Suppressor macrophage treated with lipopolysaccharide for 4 hours (primary cell): ENCODE results near the gene ETS1.

Experiments
- DNase-seq: peaks from one replicate; pipeline ENCODE4 v3.0.0-alpha.2; 2020

Gene ETS1

GRCh38 chr11:128618603-128619002 lies 31.2 kb upstream of the ETS1 start:
- DNase-seq: no peak

- no peak for DNase-seq
Observed at GRCh38 chr11:128616161-128616560, 28.8 kb upstream of the ETS1 start.

- DNase-seq: no peak
Observed at GRCh38 chr11:128615612-128616011, 28.3 kb upstream of the ETS1 start.

- no peak for DNase-seq
Observed at GRCh38 chr11:128615076-128615475, 27.7 kb upstream of the ETS1 start.

GRCh38 chr11:128614026-128614425 lies 26.7 kb upstream of the ETS1 start:
- no peak for DNase-seq

- DNase-seq: no peak
Observed at GRCh38 chr11:128613300-128613995, 26.1 kb upstream of the ETS1 start.

- no peak for DNase-seq
Observed at GRCh38 chr11:128610721-128611617, 23.6 kb upstream of the ETS1 start.

GRCh38 chr11:128609785-128610184 lies 22.4 kb upstream of the ETS1 start:
- no peak for DNase-seq

- no peak for DNase-seq
Observed at GRCh38 chr11:128608746-128609407, 21.5 kb upstream of the ETS1 start.

- no peak for DNase-seq
Observed at GRCh38 chr11:128607819-128608218, 20.5 kb upstream of the ETS1 start.

GRCh38 chr11:128604723-128605122 lies 17.4 kb upstream of the ETS1 start:
- DNase-seq: no peak

- DNase-seq: no peak
Observed at GRCh38 chr11:128603752-128604414, 16.5 kb upstream of the ETS1 start.

GRCh38 chr11:128603003-128603696 lies 15.8 kb upstream of the ETS1 start:
- no peak for DNase-seq

- DNase-seq: no peak
Observed at GRCh38 chr11:128599729-128600128, 12.4 kb upstream of the ETS1 start.

- no peak for DNase-seq
Observed at GRCh38 chr11:128598506-128599150, 11.3 kb upstream of the ETS1 start.

GRCh38 chr11:128598096-128598495 lies 10.7 kb upstream of the ETS1 start:
- no peak for DNase-seq

- no peak for DNase-seq
Observed at GRCh38 chr11:128597209-128597608, 9.9 kb upstream of the ETS1 start.

- no peak for DNase-seq
Observed at GRCh38 chr11:128596250-128596649, 8.9 kb upstream of the ETS1 start.

GRCh38 chr11:128595775-128596174 lies 8.4 kb upstream of the ETS1 start:
- DNase-seq: no peak

GRCh38 chr11:128595221-128595620 lies 7.9 kb upstream of the ETS1 start:
- no peak for DNase-seq

- no peak for DNase-seq
Observed at GRCh38 chr11:128594226-128594625, 6.9 kb upstream of the ETS1 start.

GRCh38 chr11:128593281-128593680 lies 5.9 kb upstream of the ETS1 start:
- no peak for DNase-seq
